Cardiac muscle cell (in vitro differentiated cells and primary cell): ENCODE measurements around the gene GRM5. TPM values are rescaled to one million over a fixed set of nuclear protein-coding genes. Genes with fewer than 3 reads are reported as not detected.
A peak's percentile ranks its signal among the peaks of the same experiment; 100 is the strongest.

Experiments
- DNase-seq, 2 donors: peaks; one replicate each; pipeline versions ENCODE4 v3.0.0 to v3.0.0-alpha.2; 2010 to 2017; ENCODE audit warnings: low read depth in 1 of 2, low spot score in 1 of 2
- H3K27ac ChIP-seq: fragments of 200-600 bp; sonication (generic); 2 replicates; pipeline ENCODE4 v1.5.1; 2016
- H3K27me3 ChIP-seq: fragments of 200-600 bp; sonication (generic); 2 replicates; pipeline ENCODE4 v1.6.0; 2016; ENCODE audit warnings: control low read depth
- H3K36me3 ChIP-seq: fragments of 200-600 bp; sonication (generic); 2 replicates; pipeline ENCODE4 v1.5.1; 2016; ENCODE audit warnings: control low read depth
- H3K4me1 ChIP-seq: fragments of 200-600 bp; sonication (generic); 2 replicates; pipeline ENCODE4 v1.8.1; 2017; ENCODE audit warnings: low read depth, mild to moderate bottlenecking, mixed run types
- H3K4me3 ChIP-seq: fragments of 200-600 bp; sonication (generic); 2 replicates; pipeline ENCODE4 v1.5.1; 2016; ENCODE audit warnings: mild to moderate bottlenecking
- H3K9me3 ChIP-seq: fragments of 200-600 bp; sonication (generic); 2 replicates; pipeline ENCODE4 v1.5.1; 2017; ENCODE audit warnings: low read depth, mild to moderate bottlenecking, control low read depth
- polyA plus RNA-seq: library from polyadenylated mRNA; unstranded; fragments of >200 nt; fragmentation: Nextera tagmentation; extraction: Ambion mirVana; gene quantifications from 2 replicates; pipeline ENCODE4 v1.2.1, GENCODE V29; 2016
- total RNA-seq: library from RNA; depleted of rRNA; stranded (reverse); fragments of >200 nt; gene quantifications from 2 replicates; pipeline ENCODE4 v1.2.3, GENCODE V29; 2016
- TF ChIP-seq, protein P1 (sequence below): IDR thresholded peaks from 2 replicates; pipeline ENCODE4 v1.5.1; 2012; ENCODE audit warnings: low read depth, mild to moderate bottlenecking, low read length

Gene GRM5
- total and polyA plus RNA-seq, 2 experiments from 2014 or later: 0.06 TPM; not detected in 1

DNA sequence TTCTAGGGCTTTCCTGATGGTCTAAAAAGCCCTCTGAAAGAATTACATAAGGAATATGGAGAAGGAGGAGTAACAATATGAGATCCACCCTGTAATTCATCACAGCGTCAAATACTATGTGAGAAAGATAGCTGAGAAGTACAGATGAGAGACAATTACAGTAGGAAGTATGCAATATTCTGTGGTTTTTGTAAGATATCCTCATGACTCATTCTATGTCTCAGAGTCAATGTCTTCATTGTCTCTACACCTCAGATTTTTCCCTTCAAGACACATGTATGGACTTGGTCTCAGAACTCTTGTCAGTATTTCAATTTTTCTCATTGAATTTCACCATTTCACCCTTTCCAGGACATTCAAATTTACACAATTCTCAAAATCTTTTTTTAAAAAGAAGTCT, 385.0 kb downstream of the GRM5 start:
- DNase-seq: peak in 1 of 2 donors; percentile 60
- TF ChIP-seq, protein P1, sequence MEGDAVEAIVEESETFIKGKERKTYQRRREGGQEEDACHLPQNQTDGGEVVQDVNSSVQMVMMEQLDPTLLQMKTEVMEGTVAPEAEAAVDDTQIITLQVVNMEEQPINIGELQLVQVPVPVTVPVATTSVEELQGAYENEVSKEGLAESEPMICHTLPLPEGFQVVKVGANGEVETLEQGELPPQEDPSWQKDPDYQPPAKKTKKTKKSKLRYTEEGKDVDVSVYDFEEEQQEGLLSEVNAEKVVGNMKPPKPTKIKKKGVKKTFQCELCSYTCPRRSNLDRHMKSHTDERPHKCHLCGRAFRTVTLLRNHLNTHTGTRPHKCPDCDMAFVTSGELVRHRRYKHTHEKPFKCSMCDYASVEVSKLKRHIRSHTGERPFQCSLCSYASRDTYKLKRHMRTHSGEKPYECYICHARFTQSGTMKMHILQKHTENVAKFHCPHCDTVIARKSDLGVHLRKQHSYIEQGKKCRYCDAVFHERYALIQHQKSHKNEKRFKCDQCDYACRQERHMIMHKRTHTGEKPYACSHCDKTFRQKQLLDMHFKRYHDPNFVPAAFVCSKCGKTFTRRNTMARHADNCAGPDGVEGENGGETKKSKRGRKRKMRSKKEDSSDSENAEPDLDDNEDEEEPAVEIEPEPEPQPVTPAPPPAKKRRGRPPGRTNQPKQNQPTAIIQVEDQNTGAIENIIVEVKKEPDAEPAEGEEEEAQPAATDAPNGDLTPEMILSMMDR: no peak

DNA sequence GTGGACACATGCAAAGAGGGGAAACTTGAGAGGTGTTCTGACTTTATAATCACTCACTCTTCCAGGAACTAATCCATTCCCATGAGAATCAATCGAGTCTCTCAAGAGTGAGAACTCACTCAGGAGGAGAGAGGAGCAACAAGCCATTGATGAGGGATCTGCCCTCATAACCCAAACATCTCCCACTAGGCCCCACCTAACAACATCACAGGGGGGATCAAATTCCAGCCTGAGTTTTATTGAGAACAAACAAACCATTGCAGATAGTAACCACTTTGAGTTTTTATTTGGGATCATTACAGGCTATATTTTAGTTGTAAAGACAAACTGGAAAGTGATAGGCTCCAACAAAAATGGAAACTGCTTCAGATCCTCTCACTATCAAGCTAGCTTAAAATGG, 399.4 kb downstream of the GRM5 start:
- H3K4me3 ChIP-seq: no peak overlapping the region
- H3K4me1 ChIP-seq: no peaks in the 10 kb centered on the region
- DNase-seq: no peak
- TF ChIP-seq, protein P1: no peak
- H3K27ac ChIP-seq: no peak overlapping the region
- H3K27me3 ChIP-seq: no peaks in the 10 kb centered on the region
- no peaks in the 10 kb centered on the region for H3K9me3 ChIP-seq
- H3K36me3 ChIP-seq: no peaks in the 10 kb centered on the region

More for the DNA sequence above, 385.0 kb downstream of the GRM5 start:
- H3K4me3 ChIP-seq: no peak overlapping the region
- no peak overlapping the region for H3K27ac ChIP-seq
- no peaks in the 10 kb centered on the region for H3K36me3 ChIP-seq
- H3K4me1 ChIP-seq: no peaks in the 10 kb centered on the region
- H3K27me3 ChIP-seq: no peaks in the 10 kb centered on the region
- H3K9me3 ChIP-seq: no peaks in the 10 kb centered on the region

DNA sequence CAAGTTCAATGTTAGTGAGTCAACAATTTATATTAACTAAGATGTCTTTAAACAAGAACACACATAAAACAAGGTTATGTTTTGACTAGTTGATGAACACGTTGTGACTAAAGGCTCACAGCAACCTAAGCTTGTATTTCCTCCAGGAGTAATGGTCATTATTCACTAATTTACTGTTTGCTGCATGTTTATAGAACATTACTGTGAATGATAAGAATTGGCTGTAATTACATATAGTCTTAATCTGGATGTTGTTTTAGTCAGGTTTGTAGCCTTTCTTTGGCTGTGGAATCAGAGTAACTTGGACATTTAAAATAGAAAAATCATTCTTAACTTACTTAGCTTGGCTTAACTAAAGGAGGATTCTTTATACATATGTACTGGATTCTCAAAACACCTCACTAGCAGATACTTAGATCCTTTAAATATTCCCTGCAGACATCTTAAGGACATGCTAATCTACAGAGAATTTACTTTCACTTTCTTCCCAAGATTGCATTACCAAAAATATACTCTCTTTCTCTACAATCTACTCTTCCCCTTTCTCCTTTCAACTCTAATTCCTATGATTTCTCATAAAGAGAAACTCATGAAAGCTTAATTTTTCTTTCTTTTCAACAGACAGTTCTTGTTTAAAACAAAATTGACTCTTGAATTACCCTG, 408.6 kb downstream of the GRM5 start:
- H3K27ac ChIP-seq: no peak overlapping the region

DNA sequence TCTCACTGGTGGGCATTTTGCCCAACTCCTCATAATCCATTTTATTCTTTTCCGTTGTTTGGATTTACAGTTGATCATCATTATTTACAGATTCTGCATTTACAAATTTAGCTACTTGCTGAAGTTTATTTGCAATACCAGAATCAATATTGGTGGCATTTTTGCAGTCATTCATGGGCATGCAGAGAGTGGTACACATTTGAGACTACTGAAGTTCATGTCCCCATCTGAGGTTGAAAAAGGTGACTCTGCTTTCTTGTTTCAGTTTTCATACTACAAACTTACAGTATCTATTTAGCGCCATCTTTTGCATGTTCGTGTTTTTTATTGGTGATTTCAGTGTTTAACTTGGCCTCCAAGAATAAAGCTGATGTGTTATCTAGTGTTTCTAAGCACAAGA, 409.5 kb downstream of the GRM5 start:
- H3K27ac ChIP-seq: no peak overlapping the region
- no peaks in the 10 kb centered on the region for H3K36me3 ChIP-seq
- no peaks in the 10 kb centered on the region for H3K4me1 ChIP-seq
- H3K27me3 ChIP-seq: no peaks in the 10 kb centered on the region
- no peaks in the 10 kb centered on the region for H3K9me3 ChIP-seq
- DNase-seq: no peak
- H3K4me3 ChIP-seq: no peak overlapping the region
- TF ChIP-seq, protein P1: no peak

More for the DNA sequence above, 408.6 kb downstream of the GRM5 start:
- H3K27me3 ChIP-seq: no peaks in the 10 kb centered on the region
- TF ChIP-seq, protein P1: no peak
- H3K36me3 ChIP-seq: no peaks in the 10 kb centered on the region
- H3K4me3 ChIP-seq: no peak overlapping the region
- H3K9me3 ChIP-seq: no peaks in the 10 kb centered on the region
- no peaks in the 10 kb centered on the region for H3K4me1 ChIP-seq
- peak in 1 of 2 donors; percentile 4 for DNase-seq

DNA sequence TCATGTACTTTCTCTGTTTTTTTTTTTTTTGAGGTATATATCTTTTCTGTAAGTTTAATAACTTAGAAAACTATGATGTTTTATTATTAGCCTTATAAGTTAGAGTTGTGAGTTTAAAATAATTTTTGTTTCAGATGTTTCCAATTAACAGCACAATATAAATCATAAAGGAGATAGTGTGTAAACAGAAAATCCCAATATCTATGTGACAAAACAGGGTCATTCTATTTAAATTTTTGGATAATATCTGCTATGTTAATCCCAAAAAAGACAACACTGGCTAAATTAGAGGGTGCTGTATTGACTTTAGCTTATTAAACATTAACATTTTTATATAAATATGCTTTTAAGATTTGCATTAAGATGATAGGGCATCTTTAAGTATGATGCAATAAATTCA, 410.1 kb downstream of the GRM5 start:
- Histone ChIP-seq H3K27me3 (no peaks in the 10 kb centered on the region), H3K36me3 (no peaks in the 10 kb centered on the region), H3K4me3 (no peak overlapping the region), H3K27ac (no peak overlapping the region), H3K4me1 (no peaks in the 10 kb centered on the region), H3K9me3 (no peaks in the 10 kb centered on the region)
- no peak for DNase-seq
- TF ChIP-seq, protein P1: no peak

DNA sequence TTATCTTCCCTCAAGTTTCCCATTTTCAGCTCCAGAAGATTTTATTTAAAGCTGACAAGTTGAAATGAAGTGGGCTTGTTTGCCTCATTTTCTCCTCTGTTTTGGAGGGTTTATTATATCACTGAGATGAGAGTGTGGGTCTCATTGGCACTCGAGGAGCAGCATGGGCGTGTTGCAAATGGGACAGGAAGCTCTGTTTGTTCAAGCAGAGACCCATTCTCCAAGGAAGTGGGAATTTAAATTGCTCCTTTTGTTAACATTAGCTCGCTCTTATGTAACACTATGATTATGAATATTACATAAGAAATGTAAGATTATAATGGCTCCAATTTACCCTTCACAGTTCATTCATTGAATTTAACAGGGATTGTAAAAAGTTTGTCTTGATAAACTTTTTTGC, 410.6 kb downstream of the GRM5 start:
- Histone ChIP-seq H3K9me3 (no peaks in the 10 kb centered on the region), H3K4me1 (no peaks in the 10 kb centered on the region), H3K27ac (no peak overlapping the region), H3K4me3 (no peak overlapping the region), H3K27me3 (no peaks in the 10 kb centered on the region), H3K36me3 (no peaks in the 10 kb centered on the region)
- DNase-seq: no peak
- TF ChIP-seq, protein P1: no peak
